GM20000 (cell line): Measurements from ENCODE around the gene RBM15.
A peak's percentile ranks its signal among the peaks of the same experiment; 100 is the strongest.

Source experiments
- DNase-seq: peaks from one replicate; pipeline ENCODE4 v3.0.0; 2012; ENCODE audit warnings: low spot score
- TF ChIP-seq, protein P1 (sequence below): IDR thresholded peaks from 2 replicates; pipeline ENCODE4 v1.5.1; 2012; ENCODE audit warnings: mild to moderate bottlenecking, control low read depth; ENCODE audit errors: extremely low read depth, missing control alignments

The RBM15 gene

GRCh38 chr1:110338886-110339406 lies at the start of gene RBM15:
Gene RBM15 (plus strand): TSS chr1:110339377. CDS start chr1:110339406, 29 bp downstream.
- peak; percentile 93 for DNase-seq
- TF ChIP-seq, protein P1, sequence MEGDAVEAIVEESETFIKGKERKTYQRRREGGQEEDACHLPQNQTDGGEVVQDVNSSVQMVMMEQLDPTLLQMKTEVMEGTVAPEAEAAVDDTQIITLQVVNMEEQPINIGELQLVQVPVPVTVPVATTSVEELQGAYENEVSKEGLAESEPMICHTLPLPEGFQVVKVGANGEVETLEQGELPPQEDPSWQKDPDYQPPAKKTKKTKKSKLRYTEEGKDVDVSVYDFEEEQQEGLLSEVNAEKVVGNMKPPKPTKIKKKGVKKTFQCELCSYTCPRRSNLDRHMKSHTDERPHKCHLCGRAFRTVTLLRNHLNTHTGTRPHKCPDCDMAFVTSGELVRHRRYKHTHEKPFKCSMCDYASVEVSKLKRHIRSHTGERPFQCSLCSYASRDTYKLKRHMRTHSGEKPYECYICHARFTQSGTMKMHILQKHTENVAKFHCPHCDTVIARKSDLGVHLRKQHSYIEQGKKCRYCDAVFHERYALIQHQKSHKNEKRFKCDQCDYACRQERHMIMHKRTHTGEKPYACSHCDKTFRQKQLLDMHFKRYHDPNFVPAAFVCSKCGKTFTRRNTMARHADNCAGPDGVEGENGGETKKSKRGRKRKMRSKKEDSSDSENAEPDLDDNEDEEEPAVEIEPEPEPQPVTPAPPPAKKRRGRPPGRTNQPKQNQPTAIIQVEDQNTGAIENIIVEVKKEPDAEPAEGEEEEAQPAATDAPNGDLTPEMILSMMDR = no peak

GRCh38 chr1:110291241-110292030 lies 47.7 kb upstream of the RBM15 start:
- TF ChIP-seq, protein P1 = no peak
- no peak for DNase-seq

DNA sequence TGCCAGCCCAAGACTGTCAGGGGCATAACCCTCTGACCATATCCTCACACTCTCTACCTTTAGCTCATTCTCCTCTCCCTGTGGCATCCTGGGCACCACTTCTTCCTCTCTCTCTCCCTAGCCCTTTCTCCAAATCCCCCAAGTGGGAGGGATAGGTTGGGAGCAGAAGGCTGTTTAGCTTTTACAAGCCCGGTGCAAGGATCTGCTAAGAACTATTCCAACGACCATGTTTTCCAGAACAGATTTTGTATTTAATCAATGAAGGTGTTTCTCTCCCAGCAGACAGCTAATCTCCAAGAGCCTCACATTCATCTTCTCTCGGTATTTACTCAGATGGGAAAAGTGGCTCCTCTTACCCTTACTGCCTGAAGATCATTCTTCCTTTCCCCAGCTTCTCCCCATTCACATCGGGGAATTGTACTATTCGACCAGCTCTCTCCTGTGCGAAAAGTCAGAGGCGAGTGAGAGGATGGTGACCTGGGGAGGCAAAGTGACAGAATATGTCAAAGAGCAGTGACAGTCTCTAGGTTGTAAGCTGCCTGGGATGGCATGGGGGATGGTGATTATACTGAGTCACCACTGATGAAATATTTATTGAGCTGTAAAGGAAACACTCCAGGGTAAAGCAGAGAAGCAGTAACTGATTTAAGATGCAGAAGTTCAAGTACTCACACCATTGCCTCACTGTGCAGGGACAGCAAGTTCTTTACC lies 47.0 kb upstream of the RBM15 start:
- TF ChIP-seq, protein P1 = no peak
- DNase-seq = no peak

GRCh38 chr1:110293601-110294104 lies 45.5 kb upstream of the RBM15 start:
- no peak for DNase-seq
- TF ChIP-seq, protein P1 = no peak

- TF ChIP-seq, protein P1 = no peak
These were observed 44.9 kb upstream of the RBM15 start for GRCh38 chr1:110294308-110294707.

DNA sequence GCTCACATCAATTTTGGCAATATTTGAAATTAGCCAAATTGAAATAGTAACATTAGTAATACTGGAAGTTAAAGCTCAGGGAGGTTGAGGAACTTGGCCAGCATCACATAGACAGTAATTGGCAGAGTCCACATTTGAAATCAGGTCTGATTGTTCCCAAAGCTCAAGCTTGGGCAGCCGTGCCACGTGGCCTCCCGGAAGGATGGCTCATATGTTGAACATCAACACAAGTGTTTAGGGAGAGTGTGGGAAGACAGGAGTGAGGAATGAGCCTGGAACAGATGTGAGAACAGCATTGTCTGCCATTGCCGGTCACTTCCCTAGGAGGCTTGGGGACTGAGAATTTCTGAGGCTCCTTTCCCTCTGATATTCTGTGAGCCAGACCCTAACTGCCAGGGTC lies 40.2 kb upstream of the RBM15 start:
- TF ChIP-seq, protein P1 = no peak
- no peak for DNase-seq

More at GRCh38 chr1:110294308-110294707, 44.9 kb upstream of the RBM15 start:
- DNase-seq = no peak

DNA sequence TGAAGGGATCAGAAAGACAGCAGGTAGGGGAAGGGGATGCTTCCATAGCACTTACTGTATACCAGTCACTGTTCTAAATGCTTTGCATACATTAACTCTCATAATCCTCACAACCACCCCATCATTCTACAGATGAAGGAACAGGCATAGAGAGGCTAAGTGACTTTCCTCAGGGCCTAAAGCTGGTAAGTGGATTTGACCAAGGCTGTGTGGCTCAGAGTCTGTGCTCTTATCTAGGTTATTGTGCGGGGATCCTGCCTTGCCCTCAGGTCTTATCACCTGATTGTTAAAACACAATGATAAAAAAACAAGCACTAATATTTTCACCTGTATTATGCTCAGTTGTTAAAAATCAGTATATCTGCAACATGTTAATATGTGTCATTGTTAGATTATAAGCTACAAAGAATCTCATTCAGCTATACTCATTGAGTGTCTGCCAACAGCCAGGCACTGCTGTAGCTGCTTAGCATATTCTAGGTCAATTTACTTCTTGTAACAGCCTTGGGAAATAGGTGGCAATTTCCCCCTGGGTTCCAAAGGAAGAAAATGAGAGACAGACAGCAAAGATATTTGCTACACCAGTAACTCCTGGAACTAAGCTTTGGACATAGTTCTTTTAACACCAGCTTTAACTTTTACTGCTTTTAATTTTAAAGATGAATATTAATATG lies 38.6 kb upstream of the RBM15 start:
- TF ChIP-seq, protein P1 = no peak
- no peak for DNase-seq
